ENCODE data around the gene DNAH2. TPM values are rescaled to one million over a fixed set of nuclear protein-coding genes. Genes with fewer than 3 reads are reported as not detected.

DNAH2 gene
- total RNA-seq, 1 experiment from 2014 or later, result 0.17 TPM

- TF ChIP-seq ZNF263 (CRISPR knock-in tag; IDR thresholded peaks at IDR 0.05; ENCODE audit: low read depth), result no peak
- TF ChIP-seq ATF6 (CRISPR knock-in tag; IDR thresholded peaks at IDR 0.05), result no peak
- no peak for TF ChIP-seq CDX4 (CRISPR knock-in tag; IDR thresholded peaks at IDR 0.05; ENCODE audit: borderline replicate concordance)
- TF ChIP-seq PRRX2 (CRISPR knock-in tag; IDR thresholded peaks at IDR 0.05), result no peak
- no peak for TF ChIP-seq SMAD4 (CRISPR knock-in tag; IDR thresholded peaks at IDR 0.05)
- no peak for TF ChIP-seq TCF7 (CRISPR knock-in tag; IDR thresholded peaks at IDR 0.05; ENCODE audit: low read depth)
- no peak for TF ChIP-seq NR2C2 (CRISPR knock-in tag; IDR thresholded peaks at IDR 0.05)
- TF ChIP-seq ZNF281 (CRISPR knock-in tag; IDR thresholded peaks at IDR 0.05), result no peak
- TF ChIP-seq ZNF532 (CRISPR knock-in tag; IDR thresholded peaks at IDR 0.05; ENCODE audit: borderline replicate concordance), result no peak
- no peak for TF ChIP-seq GRHL2 (CRISPR knock-in tag; IDR thresholded peaks at IDR 0.05; ENCODE audit: insufficient replicate concordance, severe bottlenecking)
- Mint-ChIP-seq H3K36me3 (no peaks in the 10 kb centered on the region), H3K9me3 (peaks cover 5% of the 10 kb centered on the region), H3K27ac (no peak overlapping the region), H3K4me1 (no peaks in the 10 kb centered on the region), H3K4me3 (no peak overlapping the region), H3K27me3 (ENCODE audit: low read depth) (peaks cover 2% of the 10 kb centered on the region; the same call in 1 of the 2 replicates)
- ChIA-PET POLR2A (interaction anchor here (0.6 kb wide), 1 partner anchor 72 kb away, joined by 3 read pairs; no protein-coding TSS in a partner anchor), CTCF (interaction anchor here (0.7 to 2.0 kb wide), 3 partner anchors 53 to 346 kb away, joined by 3 to 5 read pairs (median 3); no protein-coding TSS in a partner anchor)
- ATAC-seq (no peak), DNase-seq (ENCODE audit: low spot score) (no peak)
Measured at GRCh38 chr17:7748076-7748775, 30.7 kb downstream of the DNAH2 start.

GRCh38 chr17:7750321-7750821 is 32.8 kb downstream of the DNAH2 start:
- DNase-seq (ENCODE audit: low spot score) (no peak), ATAC-seq (no peak)
- Mint-ChIP-seq H3K27ac (no peak overlapping the region), H3K36me3 (no peaks in the 10 kb centered on the region), H3K27me3 (ENCODE audit: low read depth) (peaks cover 5% of the 10 kb centered on the region), H3K9me3 (peaks cover 5% of the 10 kb centered on the region), H3K4me3 (no peak overlapping the region), H3K4me1 (peaks cover 5% of the 10 kb centered on the region)
- TF ChIP-seq NFYB (CRISPR knock-in tag; conservative IDR thresholded peaks at IDR 0.05; ENCODE audit: low read depth) (no peak), ATF3 (CRISPR knock-in tag; conservative IDR thresholded peaks at IDR 0.05) (no peak)
- ChIA-PET CTCF (no interaction called here), POLR2A (no interaction called here)
